GM19438 (cell line): Measurements from ENCODE around the gene RELT.

Source experiments
- ATAC-seq: cut with Tn5 transposase; IDR thresholded peaks from one replicate; pipeline ENCODE4 v1.9.1; 2021; ENCODE audit warnings: low read depth; ENCODE audit not compliant: unreplicated experiment

The RELT gene

GRCh38 chr11:73346186-73346935, 29.8 kb upstream of the RELT start:
- no peak for ATAC-seq

GRCh38 chr11:73347067-73347466, 29.1 kb upstream of the RELT start:
- ATAC-seq = no peak

- no peak for ATAC-seq
Observed at GRCh38 chr11:73348838-73349237, 27.4 kb upstream of the RELT start.

- ATAC-seq = no peak
Observed at GRCh38 chr11:73349633-73350032, 26.6 kb upstream of the RELT start.

- no peak for ATAC-seq
Observed at GRCh38 chr11:73350908-73351636, 25.1 kb upstream of the RELT start.

- ATAC-seq = no peak
Observed at GRCh38 chr11:73353422-73353821, 22.8 kb upstream of the RELT start.

GRCh38 chr11:73355109-73355508, 21.1 kb upstream of the RELT start:
- ATAC-seq = no peak

- no peak for ATAC-seq
Observed at GRCh38 chr11:73356979-73357860, 19.0 kb upstream of the RELT start.

GRCh38 chr11:73358071-73358470, 18.1 kb upstream of the RELT start:
- ATAC-seq = no peak

GRCh38 chr11:73359341-73359740, 16.9 kb upstream of the RELT start:
- ATAC-seq = no peak

- no peak for ATAC-seq
Observed at GRCh38 chr11:73359930-73360742, 16.1 kb upstream of the RELT start.

GRCh38 chr11:73360743-73361369, 15.3 kb upstream of the RELT start:
- ATAC-seq = no peak

- ATAC-seq = no peak
Observed at GRCh38 chr11:73361953-73362776, 14.0 kb upstream of the RELT start.

GRCh38 chr11:73363147-73363546, 13.1 kb upstream of the RELT start:
- ATAC-seq = no peak

GRCh38 chr11:73365352-73366264, 10.6 kb upstream of the RELT start:
- no peak for ATAC-seq

- no peak for ATAC-seq
Observed at GRCh38 chr11:73366265-73366610, 10.0 kb upstream of the RELT start.

GRCh38 chr11:73366953-73367352, 9.2 kb upstream of the RELT start:
- no peak for ATAC-seq

GRCh38 chr11:73367482-73368024, 8.6 kb upstream of the RELT start:
- ATAC-seq = no peak
